Measurements from ENCODE around the gene SLC30A4.

DNA sequence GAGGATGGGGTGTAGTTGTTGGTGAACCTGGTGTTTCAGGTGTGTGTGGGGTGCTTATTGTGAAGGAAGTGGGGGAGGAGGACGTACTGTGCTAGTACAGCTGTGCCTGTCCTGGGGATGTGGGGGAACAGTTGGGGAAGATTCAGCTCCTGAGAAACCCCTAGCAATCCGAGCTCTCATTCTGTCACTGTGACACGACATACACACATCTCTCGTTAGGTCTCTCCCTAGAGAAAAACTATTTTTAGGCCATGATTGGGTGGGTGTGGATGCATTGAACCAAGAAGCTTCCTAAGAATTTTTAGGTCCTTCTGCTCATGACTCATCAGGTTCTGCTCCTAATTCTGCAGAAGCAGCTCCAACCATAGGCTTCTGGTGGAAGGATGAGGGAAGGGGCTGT, 54.3 kb downstream of the SLC30A4 start:
- TF ChIP-seq, protein P1, sequence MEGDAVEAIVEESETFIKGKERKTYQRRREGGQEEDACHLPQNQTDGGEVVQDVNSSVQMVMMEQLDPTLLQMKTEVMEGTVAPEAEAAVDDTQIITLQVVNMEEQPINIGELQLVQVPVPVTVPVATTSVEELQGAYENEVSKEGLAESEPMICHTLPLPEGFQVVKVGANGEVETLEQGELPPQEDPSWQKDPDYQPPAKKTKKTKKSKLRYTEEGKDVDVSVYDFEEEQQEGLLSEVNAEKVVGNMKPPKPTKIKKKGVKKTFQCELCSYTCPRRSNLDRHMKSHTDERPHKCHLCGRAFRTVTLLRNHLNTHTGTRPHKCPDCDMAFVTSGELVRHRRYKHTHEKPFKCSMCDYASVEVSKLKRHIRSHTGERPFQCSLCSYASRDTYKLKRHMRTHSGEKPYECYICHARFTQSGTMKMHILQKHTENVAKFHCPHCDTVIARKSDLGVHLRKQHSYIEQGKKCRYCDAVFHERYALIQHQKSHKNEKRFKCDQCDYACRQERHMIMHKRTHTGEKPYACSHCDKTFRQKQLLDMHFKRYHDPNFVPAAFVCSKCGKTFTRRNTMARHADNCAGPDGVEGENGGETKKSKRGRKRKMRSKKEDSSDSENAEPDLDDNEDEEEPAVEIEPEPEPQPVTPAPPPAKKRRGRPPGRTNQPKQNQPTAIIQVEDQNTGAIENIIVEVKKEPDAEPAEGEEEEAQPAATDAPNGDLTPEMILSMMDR (conservative IDR thresholded peaks at IDR 0.05; ENCODE audit: low read depth in 2 of 2) = no peak
- no peak for TF ChIP-seq EZH2 (IDR thresholded peaks at IDR 0.05; ENCODE audit: low read depth, unreplicated experiment)
- no peak for TF ChIP-seq POLR2AphosphoS5 (IDR thresholded peaks at IDR 0.05; ENCODE audit: low read depth)
- no peak for TF ChIP-seq ZNF114 (CRISPR knock-in tag; IDR thresholded peaks at IDR 0.05)

Data from GM23338 (cell line).